ENCODE data around the gene CYP4A11.
"Not testable (repeated sequence)": the region's sequence is repeated elsewhere in the genome, so short reads cannot be mapped to it uniquely, and the experiment has no call there.

The CYP4A11 gene

DNA sequence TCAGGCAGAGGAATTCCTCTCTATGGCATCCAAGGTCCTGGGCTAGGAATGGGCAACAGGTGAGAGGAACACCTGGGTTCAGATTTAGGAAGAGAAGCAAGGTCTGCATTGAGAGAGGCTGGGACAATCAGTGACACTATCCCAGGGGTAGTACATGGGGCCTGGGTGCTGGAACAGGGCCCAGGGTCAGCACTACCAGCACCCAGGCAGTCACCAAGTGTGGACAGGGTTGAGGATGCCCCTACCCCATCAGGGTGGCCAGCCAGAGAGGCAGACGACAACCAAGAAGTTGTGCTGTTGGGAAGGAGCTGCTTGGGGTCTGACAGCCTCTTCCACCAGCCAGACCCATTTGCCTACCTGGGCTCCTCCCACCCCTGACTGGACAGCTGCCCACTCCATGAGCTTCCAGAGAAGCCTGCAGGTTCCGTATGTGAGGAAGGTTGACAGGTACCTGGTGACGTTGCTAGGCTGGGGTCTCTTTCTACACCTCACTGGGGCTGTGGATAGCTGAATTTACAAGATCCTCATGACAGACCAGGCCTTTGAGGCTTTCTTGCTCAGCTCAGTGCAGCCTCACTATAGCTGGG, 13.9 kb downstream of the CYP4A11 start:
- no peak for DNase-seq (ENCODE audit: low read depth)

GRCh38 chr1:46910790-46911189, 30.5 kb downstream of the CYP4A11 start:
- DNase-seq (ENCODE audit: low read depth) = no peak

- DNase-seq (ENCODE audit: low read depth) = no peak
Measured at GRCh38 chr1:46903481-46903880, 37.8 kb downstream of the CYP4A11 start.

DNA sequence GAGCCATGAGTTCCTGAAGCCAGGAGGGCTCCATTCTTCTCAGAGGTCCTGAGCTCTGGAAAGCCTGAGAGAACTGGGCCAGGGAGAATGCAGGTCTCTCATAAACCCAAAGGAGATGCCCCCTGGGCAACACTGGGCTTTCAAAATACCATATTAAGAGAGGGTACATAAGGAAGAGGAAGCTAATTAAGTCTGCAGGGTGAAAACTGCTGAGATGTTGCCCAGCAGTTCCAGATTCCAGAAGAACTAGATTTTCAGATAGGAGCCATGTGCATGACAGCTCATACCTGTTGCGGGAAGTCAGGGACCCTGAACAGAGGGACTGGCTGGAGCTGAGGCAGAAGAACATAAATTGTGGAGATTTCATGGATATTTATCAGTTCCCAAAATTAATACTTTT, 40.9 kb downstream of the CYP4A11 start:
- DNase-seq (ENCODE audit: low read depth) = no peak

- not testable (repeated sequence) for DNase-seq (ENCODE audit: low read depth)
Measured at GRCh38 chr1:46881656-46882055, 59.6 kb downstream of the CYP4A11 start.

All from iris pigment epithelial cell (primary cell).